Fibroblast of pulmonary artery (primary cell): ENCODE results near the gene ARHGEF10L.

Experiments used
- DNase-seq: peaks from one replicate; pipeline ENCODE4 v3.0.0-alpha.2; 2010; ENCODE audit warnings: low read depth
- H3K4me3 ChIP-seq: replicated peaks from 2 replicates; pipeline ENCODE4 v1.5.1; 2011; ENCODE audit warnings: low read depth, mild to moderate bottlenecking, control low read depth, low read length, moderate library complexity
- TF ChIP-seq, protein P1 (sequence below): IDR thresholded peaks from 2 replicates; pipeline ENCODE4 v1.5.1; 2011; ENCODE audit warnings: mild to moderate bottlenecking, control low read depth, low read length, inconsistent platforms; ENCODE audit errors: missing control alignments

ARHGEF10L gene

DNA sequence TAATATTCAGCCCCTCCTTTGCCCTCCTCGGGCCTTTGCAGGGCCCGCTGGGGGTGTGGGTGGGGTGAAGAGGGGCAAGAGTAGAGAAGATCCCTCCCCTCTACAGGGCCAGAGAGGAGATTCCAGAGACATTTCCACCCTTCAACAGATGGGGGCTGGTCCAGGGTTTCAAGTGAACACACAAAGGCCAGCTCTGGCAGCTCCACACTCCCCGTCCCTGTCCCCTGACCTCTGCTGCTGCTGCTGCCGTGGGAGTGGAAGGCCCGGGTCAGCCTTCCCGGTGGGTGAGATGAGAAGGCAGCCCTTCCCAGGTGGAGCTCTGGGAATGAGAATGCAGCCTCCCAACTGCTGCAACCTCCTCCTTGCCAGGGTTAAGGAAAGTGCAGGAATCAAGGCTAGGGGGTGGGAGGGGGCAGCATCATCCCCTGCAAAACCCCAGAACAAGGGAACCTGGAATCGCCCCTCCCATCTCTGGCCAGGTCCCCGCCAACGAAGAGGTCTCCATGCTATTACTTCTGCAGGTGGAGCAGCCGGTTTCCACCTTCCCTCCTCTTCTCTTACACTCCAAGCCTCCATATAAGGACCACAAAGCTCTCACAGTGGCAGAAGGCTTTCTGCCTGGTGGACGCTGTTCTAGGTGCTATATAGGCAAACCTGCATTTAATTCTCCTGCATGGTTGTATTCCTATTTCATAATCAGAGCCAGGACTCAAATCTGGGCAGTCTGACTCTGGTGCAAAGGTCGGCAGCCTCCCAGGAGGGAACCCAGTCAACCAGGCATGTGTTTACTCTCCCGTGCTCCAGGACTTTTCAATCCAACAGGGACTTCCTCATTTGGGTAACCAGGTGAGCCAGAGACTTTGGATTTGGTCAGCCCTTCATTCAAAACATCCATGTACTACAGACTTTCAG is 22.9 kb upstream of the ARHGEF10L start:
- TF ChIP-seq, protein P1, sequence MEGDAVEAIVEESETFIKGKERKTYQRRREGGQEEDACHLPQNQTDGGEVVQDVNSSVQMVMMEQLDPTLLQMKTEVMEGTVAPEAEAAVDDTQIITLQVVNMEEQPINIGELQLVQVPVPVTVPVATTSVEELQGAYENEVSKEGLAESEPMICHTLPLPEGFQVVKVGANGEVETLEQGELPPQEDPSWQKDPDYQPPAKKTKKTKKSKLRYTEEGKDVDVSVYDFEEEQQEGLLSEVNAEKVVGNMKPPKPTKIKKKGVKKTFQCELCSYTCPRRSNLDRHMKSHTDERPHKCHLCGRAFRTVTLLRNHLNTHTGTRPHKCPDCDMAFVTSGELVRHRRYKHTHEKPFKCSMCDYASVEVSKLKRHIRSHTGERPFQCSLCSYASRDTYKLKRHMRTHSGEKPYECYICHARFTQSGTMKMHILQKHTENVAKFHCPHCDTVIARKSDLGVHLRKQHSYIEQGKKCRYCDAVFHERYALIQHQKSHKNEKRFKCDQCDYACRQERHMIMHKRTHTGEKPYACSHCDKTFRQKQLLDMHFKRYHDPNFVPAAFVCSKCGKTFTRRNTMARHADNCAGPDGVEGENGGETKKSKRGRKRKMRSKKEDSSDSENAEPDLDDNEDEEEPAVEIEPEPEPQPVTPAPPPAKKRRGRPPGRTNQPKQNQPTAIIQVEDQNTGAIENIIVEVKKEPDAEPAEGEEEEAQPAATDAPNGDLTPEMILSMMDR: no peak
- DNase-seq: no peak
- no peak overlapping the region for H3K4me3 ChIP-seq

GRCh38 chr1:17520041-17520440 is 19.5 kb upstream of the ARHGEF10L start:
- no peak for DNase-seq
- TF ChIP-seq, protein P1: no peak
- H3K4me3 ChIP-seq: no peak overlapping the region

DNA sequence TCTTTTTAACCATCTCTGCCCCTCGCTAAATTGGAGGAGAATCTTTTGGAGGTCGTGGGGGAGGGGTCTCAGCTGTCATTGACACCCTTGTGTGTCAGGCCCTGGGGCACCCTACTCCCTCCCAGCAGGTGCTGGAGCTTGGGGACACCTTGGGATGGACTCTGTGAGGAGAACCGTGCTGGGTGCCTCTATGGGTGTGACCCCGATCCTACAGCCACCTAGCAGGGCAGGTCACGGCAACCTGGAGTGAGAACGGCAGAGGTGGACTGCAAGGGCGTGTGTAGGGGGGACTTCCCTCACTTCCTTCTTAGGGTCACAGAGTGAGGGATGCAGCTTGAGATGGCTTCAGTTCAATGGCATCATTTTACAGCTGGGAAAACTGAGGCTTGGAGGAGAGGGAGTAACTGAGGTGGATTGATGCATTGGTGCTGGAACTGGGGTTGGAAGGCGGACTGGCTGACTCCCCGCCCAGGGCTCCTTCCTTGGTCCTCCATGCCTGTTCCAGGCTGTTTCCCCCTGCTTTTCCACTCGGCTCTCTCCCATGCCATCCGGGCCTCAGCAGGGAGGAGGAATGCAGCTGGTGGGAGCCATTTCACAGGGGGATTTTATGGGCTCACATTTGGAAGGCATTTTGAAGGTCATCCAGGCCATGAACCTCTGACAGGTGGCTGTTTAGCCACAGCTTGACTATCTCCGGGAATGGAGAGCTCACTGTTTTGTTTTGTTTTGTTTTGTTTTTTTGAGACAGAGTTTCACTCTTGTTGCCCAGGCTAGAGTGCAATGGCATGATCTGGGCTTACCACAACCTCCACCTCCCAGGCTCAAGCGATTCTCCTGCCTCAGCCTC is 18.8 kb upstream of the ARHGEF10L start:
- TF ChIP-seq, protein P1: no peak
- no peak overlapping the region for H3K4me3 ChIP-seq
- no peak for DNase-seq

- TF ChIP-seq, protein P1: no peak
- H3K4me3 ChIP-seq: no peak overlapping the region
- DNase-seq: no peak
Observed at GRCh38 chr1:17521946-17522612, 17.4 kb upstream of the ARHGEF10L start.

DNA sequence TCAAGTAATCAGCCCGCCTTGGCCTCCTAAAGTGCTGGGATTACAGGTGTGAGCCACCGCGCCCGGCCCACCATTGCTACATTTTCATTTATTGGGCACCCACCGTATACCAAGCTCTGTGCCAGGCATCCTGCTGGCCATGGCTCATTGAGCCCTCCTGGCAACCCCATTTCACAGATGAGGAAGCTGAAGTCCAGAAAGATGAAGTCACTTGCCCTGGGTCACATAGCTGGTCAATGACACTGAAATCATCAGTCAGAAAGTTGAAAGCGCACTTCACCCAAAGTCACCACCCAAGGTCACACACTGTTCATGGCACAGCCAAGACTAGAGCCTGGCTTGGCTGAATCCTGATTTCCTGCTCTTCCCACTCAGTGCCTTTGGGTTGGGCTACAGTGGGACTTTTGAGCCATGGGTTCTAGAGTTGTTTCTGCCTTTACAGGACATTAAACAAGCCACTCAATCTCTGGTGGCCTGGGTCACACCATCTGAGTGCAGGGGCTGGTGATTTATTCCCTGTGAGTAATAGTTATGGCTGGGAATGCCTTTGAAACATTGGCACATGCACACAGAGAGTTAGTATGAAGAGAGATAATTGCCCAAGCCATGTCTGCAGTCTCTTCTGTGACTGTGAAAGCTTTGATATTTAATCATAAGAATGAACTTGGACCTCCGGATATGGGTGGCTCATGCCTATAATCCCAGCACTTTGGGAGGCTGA is 16.0 kb upstream of the ARHGEF10L start:
- TF ChIP-seq, protein P1: no peak
- no peak for DNase-seq
- no peak overlapping the region for H3K4me3 ChIP-seq

DNA sequence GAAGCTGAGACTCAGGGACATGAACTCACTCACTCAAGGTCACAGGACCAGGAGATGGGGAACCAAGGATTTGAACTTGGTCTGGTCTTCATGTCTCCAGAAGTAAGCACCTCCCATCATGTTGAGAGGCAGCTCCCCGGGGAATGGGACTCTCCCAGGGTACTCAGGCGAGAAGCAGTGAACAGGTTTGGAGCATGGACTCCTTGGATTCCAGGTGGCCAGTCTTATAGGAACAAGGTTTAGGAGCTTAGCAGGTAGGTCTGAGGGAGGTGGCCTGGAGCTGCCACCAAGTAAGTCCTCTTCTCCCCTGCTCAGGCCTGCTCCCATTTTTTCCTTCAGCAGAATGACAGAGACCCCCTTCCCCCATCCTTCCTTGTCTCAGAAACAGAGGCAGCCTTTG is 14.9 kb upstream of the ARHGEF10L start:
- H3K4me3 ChIP-seq: no peak overlapping the region
- DNase-seq: no peak
- TF ChIP-seq, protein P1: no peak
